ENCODE measurements around the gene RPL37.
"Not testable (repeated sequence)": the region's sequence is repeated elsewhere in the genome, so short reads cannot be mapped to it uniquely, and the experiment has no call there.

GRCh38 chr5:40788941-40789340, 46.1 kb downstream of the RPL37 start:
- TF ChIP-seq CTCF, POLR2A (IDR thresholded peaks at IDR 0.05): not testable (repeated sequence)
